Esophagus squamous epithelium (tissue), 4 donors: ENCODE data around the gene PIGZ.

Experiments
- CTCF ChIP-seq, 6 experiments: fragments of 450-650 bp in 4 of 6; fragments of 200-600 bp in 2 of 6; sonication (generic) in 2 of 6; IDR thresholded peaks; one replicate each; pipeline ENCODE4 v1.5.1; 2016 to 2019; ENCODE audit warnings: antibody characterized with exemption in 6 of 6, mild to moderate bottlenecking in 4 of 6, moderate library complexity in 4 of 6
- POLR2A ChIP-seq, 4 donors: fragments of 450-650 bp; IDR thresholded peaks; one replicate each; pipeline ENCODE4 v1.6.1; 2017; ENCODE audit warnings: antibody characterized with exemption in 4 of 4, mild to moderate bottlenecking in 4 of 4, moderate library complexity in 3 of 4

DNA sequence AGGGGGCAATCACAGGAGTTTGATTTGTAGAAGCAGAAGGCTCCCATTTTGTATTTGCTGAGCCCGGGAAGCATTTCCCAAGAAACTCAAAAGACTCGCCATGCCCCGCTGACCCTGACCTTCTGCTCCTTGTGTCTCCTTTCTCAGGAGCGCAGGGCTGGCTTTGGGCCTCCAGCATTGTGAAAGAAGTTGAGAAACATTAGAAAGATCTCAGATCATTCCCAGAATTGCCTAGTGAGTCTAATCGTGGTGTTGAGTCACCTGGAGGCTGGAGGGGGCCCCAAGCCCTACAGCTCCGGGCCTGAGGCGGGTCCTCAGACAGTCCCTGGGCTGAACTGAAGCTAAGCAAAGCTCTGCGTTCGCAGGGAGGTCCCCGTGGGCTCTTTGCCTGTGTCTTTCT lies 10.9 kb upstream of the PIGZ start:
- TF ChIP-seq POLR2A (IDR thresholded peaks at IDR 0.05) (no peak), CTCF (IDR thresholded peaks at IDR 0.05) (no peak)
